Esophagus (tissue), 2 donors: ENCODE data around the gene ZBTB47. TPM values are rescaled to one million over a fixed set of nuclear protein-coding genes. Genes with fewer than 3 reads are reported as not detected.

Experiments
- polyA plus RNA-seq, 2 donors: library from polyadenylated mRNA; stranded (reverse); fragments of 200-250 nt; gene quantifications; one replicate each; pipeline ENCODE4 v1.2.3, GENCODE V29; 2013
- donor health status: healthy with polysubstance abuse.
- donor health status: Bipolar disorder and iron deficiency.

The ZBTB47 gene
- polyA plus RNA-seq, 2 donors = 3.5 to 6.0 TPM

Other genes starting within 250 kb of the ZBTB47 start
- not detected for gene LYZL4, start 243.1 kb upstream of the ZBTB47 start, polyA plus RNA-seq
- 1 to 10 TPM; 3.6 to 7.0 TPM for gene VIPR1, start 151.1 kb upstream of the ZBTB47 start, polyA plus RNA-seq
- 10 to 100 TPM in 1 of 2 donors, 1 to 10 TPM in 1; 5.0 to 10.0 TPM for gene SEC22C, start 71.7 kb upstream of the ZBTB47 start, polyA plus RNA-seq
- gene SS18L2, start 62.8 kb upstream of the ZBTB47 start, polyA plus RNA-seq = 10 to 100 TPM; 18.1 to 23.2 TPM
- gene NKTR, start 53.0 kb upstream of the ZBTB47 start, polyA plus RNA-seq = 10 to 100 TPM; 13.9 to 26.3 TPM
- under 1 TPM in 1 of 2 donors, not detected in 1; 0.02 TPM for gene KLHL40, start 31.8 kb downstream of the ZBTB47 start, polyA plus RNA-seq
- under 1 TPM; 0.12 to 0.41 TPM for gene HHATL, start 49.1 kb downstream of the ZBTB47 start, polyA plus RNA-seq
- 1 to 10 TPM in 1 of 2 donors, under 1 TPM in 1; 0.53 to 1.0 TPM for gene CCDC13, start 119.6 kb downstream of the ZBTB47 start, polyA plus RNA-seq
- gene HIGD1A, start 150.8 kb downstream of the ZBTB47 start, polyA plus RNA-seq = 100 to 1,000 TPM; 137 to 161 TPM
- under 1 TPM; 0.75 to 0.88 TPM for gene ACKR2, start 155.7 kb downstream of the ZBTB47 start, polyA plus RNA-seq
- not detected for gene CYP8B1, start 222.2 kb downstream of the ZBTB47 start, polyA plus RNA-seq